ENCODE measurements around the gene ADGRG7.

Gene ADGRG7

DNA sequence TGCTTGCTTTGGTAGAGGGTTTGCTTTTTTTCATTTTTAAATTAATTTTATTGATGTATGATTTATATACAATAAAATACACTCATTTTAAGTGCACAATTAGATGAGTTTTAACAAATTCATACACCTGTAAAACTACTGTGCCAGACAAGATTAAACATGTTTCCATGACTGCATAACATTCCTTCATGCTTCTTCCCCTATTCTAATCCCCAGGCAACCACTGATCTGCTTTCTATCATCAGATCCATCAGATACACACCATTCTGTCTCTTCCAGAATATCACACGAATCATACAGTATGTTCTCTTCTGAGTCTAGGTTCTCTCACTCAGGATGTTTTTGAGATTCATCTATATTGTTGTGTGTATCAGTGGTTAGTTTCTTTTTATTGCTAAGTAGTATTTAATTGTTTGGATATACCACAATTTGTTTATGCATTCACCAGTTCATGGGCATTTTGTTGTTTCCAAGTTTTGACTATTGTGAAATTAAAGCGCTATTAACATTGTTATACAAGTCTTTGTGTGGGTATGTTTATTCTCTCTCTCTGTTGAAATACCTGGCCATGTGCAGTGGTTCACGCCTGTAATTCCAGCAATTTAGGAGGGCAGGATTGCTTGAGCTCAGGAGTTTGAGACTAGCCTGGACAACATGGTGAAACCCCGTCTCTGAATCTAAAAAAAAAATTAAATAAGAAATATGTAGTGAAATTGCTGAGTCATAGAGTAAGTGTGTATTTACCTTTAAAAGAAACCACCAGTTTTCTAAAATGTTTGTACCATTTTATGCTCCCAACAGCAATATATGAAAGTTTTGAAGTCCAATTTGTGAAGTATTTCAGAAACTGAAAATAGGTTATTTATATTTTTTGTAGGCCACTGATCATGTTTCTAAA, 92.9 kb downstream of the ADGRG7 start:
- no peak for DNase-seq

DNA sequence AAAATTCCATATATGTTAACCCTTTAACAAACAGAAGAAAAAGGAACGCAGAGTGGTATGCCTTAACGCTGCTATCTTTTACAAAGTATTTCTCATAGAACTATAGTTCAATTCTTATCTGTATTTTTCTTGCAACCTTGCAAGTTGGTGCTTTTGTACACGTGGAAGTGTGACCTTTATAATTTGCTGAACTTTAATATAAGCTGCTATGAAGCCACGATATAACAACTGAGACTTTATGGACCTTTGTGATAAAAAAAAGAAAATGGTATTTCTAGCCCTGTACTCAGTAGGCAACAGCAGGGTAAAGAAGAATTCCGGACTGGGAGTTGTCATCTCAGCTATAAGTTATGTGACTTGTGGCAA, 93.6 kb downstream of the ADGRG7 start:
- no peak for DNase-seq

DNA sequence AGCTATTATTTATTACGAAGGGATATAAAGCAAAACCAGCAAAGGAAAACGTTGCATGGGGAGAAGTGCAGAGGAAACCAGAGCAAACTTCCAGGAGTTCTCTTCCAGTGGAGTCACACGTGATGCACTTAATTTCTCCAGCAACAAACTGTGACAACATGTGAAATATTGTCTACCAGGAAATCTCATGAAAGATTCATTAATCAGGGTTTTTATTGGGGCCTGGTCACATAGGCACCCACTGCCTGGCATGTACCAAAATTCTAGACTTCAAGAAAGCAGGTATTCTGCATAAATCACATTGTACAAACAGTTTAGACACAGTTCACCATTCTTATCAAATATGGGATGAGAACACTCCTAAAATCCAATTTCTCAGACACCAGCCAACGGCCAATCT, 94.5 kb downstream of the ADGRG7 start:
- no peak for DNase-seq

DNA sequence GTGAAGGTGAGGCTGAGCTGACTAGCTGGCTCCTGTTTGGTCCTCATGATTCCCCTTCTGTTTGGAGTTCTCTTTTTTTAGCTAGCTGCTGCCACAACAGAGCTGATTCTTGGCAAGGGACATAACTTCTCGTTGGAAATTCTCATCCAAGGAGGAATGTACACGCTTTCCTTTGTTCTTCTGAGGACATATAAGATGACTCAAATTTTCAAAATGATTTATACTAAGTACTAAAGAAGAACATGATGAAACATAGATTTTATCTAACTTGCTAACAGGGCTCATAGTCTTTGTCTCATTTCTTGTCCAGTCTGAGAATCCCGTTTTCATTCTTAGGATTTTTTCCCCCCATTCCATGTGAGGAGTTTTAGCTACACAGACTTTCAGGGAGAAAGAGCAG, 97.0 kb downstream of the ADGRG7 start:
- no peak for DNase-seq

GRCh38 chr3:100708644-100708988, 99.2 kb downstream of the ADGRG7 start:
- no peak for DNase-seq

DNA sequence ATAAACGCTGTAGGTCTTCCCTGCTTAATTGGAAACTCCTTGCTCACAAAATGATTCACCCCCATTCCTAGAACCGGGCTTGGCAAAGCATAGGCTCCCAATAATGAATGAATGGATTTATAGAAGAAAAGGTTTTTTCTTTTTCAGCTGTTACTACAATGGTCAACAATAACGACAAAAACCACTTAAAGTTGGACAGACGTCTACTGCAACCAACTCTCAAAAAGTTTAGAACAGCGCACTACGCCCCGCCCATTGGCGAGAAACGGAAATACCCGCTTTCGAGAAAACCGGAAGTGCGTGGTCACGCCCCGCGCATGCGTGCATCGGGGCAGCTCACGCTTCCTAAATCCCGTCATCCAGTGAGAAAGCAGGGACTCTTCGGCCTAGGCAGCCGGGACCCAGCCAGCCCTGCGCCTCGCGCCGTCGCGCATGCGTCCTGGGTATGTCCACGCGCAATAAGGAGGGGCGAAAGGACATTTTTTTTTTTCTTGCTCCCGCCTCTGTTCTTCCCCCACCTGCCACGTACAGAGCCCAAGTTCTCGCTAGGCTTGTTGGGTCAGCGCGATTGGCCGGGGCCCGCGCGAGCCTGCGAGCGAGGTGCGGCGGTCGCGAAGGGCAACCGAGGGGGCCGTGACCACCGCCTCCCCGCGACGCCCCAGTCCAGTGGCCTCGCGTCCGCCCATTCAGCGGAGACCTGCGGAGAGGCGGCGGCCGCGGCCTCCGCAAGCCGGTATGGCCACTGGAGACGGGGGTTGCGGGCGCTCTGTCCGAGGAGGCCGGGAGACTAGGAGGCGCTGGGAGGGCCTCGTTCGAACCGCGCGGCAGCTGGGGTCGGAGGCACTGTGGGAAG, 99.8 kb downstream of the ADGRG7 start, which contains the start of gene TFG:
Gene TFG, plus strand, starts transcription at position 506 of the 853 bp plus-strand sequence. CDS start 4,192 bp downstream, outside the sequence.
- DNase-seq = peak; percentile 91 to 94

DNA sequence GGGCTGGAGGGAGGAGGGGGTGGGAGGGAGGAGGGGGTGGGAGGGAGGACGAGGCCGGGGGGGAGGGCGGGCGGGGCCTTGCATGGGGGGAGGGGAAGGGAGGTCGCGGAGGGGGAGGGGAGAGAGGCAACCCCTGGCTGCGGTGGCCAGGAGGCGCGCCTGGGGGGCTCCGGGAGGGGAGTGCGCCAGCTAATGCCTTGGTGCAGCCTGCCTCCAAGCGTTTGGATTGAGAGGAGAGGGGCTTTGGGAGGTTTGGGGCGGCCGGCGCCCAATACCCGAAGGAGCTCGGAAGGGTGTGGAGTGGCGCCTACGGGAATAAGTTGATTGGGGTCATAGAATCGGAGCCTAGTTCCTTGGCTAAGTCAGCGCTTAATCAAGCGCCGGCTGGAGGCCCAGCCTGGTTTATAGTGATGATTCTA, 100.5 kb downstream of the ADGRG7 start:
- DNase-seq = no peak

DNA sequence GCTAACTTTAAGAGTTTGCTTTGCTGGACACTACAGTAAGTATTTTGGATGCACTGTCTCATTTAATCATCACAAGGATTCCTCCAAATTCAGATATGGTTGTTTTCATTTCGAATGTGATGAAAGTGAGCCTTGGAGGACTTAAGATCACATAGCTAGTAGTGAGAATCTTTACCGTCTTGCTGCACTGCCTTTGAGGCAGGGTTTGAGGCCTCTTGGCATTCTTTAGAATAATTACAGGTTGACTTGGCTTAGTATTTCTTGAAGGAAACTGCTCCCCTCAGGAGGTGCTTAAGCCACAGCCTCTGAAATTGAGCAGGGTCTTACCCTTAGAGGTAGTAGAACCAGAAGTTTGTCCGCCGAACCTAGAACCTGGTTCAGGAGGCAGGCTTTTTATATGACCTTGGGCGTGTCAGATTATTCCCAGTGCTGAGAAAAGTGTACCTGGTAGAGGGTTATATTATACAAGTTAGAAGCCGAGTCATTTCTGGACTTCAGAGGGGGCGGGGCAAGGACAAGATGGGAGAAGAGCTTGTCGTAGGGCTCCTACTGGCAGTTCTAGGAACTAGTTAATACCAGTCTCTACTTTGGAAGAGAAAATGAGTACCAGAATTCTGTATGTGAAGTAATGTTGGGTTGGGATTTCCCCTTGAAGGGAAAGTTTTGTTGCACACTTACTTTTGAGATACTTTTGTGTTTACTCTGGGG, 101.0 kb downstream of the ADGRG7 start:
- no peak for DNase-seq

DNA sequence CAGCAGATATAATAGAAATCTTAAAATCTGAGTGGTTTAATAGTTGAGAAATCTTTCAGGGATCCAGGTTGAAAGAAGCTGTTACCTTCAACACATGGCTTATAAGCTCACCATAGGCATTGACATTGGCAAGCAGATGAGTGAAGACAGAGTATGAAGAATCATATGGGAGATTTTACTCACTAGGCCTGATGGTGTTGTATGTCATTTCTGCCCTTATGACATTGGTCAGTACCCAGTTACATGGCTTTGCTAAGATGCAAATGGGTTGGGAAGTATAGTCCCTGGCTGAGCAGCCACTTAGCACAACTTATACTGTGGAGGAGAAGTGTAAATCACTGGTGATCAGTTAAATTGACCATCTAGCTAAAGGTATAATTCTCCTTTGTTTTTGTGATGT, 105.8 kb downstream of the ADGRG7 start:
- no peak for DNase-seq

DNA sequence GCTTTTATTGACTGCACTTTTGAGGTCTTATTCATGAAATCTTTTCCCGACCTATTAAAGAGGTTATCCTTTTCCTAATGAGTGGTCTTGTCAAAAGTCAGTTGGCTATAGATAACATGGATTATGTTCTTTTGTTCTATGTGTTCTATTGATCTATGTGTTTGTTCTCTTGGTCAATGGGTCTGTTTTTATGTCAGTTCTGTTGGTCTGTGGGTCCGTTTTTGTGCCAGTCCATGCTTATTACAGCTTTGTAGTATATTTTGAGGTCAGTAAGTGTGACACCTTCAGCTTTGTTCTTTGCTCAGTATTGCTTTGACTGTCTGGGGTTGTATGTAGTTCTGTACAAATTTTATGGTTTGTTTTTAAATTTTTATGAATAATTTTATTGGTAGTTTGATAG, 107.7 kb downstream of the ADGRG7 start:
- no peak for DNase-seq

DNA sequence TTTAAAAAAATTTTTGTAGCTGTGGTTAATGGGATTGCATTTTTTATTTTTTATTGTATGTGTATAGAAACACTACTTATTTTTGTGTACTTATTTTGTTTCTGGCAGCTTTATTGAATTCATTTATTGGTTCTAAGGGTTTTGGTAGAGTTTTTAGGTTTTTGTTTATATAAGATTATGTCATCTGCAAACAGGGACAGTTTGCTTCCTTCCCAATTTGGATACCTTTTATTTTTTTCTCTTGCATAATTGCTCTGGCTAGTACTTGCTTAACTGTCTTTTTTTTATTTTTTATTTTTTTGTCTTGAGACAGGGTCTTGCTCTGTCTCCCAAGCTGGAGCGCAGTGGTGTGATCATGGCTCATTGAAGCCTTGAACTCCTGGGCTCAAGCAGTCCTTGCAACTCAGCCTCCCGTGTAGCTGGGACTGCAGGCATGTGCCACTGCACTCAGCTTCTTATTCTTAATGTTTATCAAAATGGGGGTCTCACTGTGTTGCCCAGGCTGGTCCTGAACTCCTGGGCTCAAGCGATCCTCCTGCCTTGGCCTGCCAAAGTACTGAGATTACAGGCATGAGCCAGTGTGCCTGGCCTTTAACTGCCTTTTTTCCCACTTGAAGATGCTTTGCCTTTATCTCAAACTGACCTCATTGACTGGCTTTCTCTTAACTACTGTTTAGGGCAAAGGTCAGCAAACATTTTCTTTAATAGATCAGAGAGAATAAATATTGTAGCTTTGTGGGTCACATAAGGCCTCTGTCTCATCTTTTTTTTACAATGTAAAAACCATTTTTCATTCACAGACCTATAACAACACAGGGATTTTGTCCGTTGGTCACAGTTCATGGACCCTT, 108.5 kb downstream of the ADGRG7 start:
- DNase-seq = no peak

DNA sequence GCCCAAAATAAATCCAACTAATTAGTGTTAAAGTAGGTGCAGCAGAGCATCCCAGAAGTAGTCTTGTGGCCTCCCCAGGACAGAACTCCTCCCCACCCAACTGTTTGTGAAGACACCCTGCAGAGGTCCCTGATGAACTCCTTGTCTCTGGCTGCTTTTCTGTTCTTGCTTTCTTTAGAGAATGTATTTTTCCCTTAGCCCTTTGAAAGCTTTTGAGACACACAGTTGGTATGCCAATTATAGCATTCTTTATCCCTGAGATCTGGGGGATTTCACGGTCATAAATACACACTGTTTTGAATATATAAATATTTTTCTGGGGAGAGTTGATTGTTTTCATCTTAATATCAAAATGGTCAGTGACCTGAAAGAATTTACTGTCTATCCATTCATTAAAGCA, 109.7 kb downstream of the ADGRG7 start:
- DNase-seq = no peak

GRCh38 chr3:100720426-100720825, 111.0 kb downstream of the ADGRG7 start:
- DNase-seq = no peak

DNA sequence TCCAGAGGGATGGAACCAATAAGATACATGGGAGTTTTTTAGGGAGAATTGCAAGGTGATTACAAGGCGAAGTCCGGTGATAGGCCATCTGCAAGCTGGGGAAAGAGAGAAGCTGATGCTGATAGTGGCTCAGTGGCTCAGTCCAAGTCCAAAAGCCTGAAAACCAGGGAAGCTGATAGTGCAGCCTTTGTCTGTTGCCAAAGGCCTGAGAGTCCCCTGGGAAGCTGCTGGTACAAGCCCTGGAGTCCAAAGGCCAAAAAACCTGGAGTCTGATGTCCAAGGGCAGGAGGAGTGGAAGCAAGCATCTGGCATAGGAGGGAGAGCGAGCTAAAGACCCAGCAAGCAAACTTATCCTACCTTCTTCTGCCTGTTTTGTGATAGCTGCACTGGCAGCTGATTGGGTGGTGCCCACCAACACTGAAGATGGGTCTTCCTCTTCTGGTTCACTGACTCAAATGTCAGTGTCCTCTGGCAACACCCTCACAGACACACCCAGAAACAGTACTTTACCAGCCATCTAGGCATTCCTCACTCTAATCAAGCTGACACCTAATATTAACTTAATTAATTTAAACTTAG, 116.6 kb downstream of the ADGRG7 start:
- no peak for DNase-seq

GRCh38 chr3:100726706-100727105, 117.3 kb downstream of the ADGRG7 start:
- DNase-seq = no peak

GRCh38 chr3:100730524-100730923, 121.1 kb downstream of the ADGRG7 start:
- no peak for DNase-seq

GRCh38 chr3:100732435-100732834, 123.0 kb downstream of the ADGRG7 start:
- no peak for DNase-seq

GRCh38 chr3:100737334-100737733, 127.9 kb downstream of the ADGRG7 start:
- DNase-seq = no peak

GRCh38 chr3:100740207-100740606, 130.8 kb downstream of the ADGRG7 start:
- no peak for DNase-seq

- DNase-seq = no peak
These were observed 134.1 kb downstream of the ADGRG7 start for GRCh38 chr3:100743535-100743934.

DNA sequence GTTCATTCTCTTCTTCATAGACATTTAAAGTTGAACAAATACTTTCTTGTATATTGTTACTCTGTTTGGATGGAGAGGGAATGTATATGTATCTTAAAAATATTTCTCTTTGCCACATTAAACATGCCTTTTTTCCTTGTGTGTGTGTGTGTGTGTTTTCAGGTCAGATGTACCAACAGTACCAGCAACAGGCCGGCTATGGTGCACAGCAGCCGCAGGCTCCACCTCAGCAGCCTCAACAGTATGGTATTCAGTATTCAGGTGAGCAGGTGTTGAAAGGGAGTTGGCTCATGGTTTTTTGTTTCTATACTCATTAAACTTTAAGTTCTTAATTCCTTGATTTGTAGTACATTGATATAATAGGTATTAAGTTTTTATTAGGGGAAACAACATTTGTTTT, 135.3 kb downstream of the ADGRG7 start:
- no peak for DNase-seq
